NCI-H2196 (cell line): ENCODE data around the gene ABR.
A peak's percentile ranks its signal among the peaks of the same experiment; 100 is the strongest.
"Not testable (repeated sequence)": the region's sequence is repeated elsewhere in the genome, so short reads cannot be mapped to it uniquely, and the experiment has no call there.

Source experiments
- DNase-seq: peaks from one replicate; lab custom pipeline; 2025; ENCODE audit not compliant: unreplicated experiment; lab: John Stamatoyannopoulos, UW

ABR gene

GRCh38 chr17:1097972-1098744 lies 81.6 kb downstream of the ABR start:
- not testable (repeated sequence) for DNase-seq

DNA sequence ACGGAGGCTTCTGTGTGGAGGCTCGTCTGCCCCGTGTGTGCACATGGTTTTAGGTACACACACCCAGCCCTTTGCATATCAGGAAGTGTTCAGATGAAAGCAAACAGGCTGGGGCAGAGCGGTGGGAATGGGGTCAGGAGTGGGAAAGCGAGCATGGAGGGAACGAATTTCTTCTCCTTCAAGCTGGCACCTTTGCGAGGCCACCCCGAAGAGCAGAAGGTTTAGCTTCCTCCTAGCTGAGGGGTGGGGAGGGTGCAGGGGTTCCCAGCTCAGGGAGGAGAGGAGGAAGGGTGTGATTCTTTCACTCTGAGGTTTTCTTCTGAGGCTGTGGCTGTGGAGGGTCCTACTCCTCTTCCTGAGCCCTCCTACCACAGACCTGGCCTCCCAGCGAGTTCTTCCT lies 83.6 kb downstream of the ABR start:
- no peak for DNase-seq

DNA sequence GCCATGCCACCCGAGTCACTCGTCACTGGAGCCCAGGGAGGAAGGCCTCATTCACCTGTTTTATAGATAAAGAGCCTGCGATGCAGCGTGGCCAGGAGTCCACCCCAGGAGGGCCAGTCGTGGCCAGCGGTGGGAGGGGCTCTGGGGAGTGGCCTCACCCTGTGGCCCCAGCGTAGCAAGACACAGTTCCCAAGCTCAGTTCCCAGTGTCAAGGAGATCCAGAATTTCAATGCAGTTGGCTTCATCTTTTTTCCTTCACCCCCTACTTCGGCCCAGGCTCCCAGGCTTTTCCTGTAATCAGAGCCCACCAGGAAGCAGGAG lies 84.0 kb downstream of the ABR start:
- DNase-seq = no peak

GRCh38 chr17:1095090-1095852 lies 84.5 kb downstream of the ABR start:
- no peak for DNase-seq

DNA sequence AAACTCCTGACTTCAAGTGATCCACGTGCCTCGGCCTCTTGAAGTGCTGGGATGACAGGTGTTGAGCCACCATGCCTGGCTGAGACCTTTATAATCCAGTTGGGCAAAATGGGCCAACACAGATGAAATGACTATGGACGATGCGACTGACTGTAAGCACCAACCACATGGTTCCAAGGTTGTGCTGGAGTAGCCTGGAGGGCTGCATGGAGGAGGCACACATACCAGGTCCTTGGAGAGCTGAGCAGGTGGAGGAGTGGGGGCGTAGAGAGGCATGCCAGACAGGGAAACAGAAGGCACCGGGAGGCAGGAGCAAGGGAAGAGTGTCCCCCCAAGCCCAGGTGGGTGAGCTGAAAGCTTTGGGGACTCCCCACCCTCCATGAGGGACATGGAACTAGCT lies 85.2 kb downstream of the ABR start:
- DNase-seq = no peak

- DNase-seq = peak; percentile 24
Measured at GRCh38 chr17:1091900-1092299, 87.9 kb downstream of the ABR start.

DNA sequence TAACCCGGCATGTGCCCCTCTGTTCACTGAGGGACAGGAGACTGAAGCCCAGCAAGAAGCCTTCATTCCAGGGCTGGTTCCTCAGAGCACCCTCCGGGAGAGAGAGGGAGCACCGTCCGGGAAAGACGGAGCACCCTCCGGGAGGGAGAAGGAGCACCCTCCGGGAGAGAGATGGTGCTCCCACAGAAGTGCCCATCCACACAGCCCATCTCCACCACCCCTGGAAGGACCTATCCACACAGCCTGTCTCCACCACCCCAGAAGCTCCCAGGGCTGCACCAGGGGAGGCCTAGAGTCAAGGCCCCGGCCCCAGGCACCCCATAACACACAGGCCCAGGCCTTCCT lies 88.6 kb downstream of the ABR start:
- DNase-seq = no peak

- peak; percentile 36 for DNase-seq
Measured at GRCh38 chr17:1090465-1091189, 89.2 kb downstream of the ABR start.

DNA sequence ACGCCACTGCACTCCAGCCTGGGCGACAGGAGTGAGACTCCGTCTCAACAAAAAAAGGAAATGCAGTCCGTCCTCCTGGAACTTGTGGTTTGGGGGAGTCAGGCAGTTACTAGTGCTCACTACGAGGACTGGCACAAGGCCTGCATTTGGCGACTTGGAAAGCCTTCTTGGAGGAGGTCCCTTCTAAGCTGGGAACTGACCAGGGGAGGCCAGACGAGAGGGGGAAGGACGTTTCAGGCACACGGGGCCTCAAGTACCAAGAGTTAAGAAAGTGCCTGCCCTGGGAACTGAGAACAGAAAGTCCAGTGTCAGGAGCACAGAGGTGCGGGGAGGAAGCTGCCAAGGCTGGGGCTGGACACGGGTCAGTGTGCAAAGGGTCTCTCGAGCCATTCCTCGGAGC lies 89.9 kb downstream of the ABR start:
- DNase-seq = no peak

DNA sequence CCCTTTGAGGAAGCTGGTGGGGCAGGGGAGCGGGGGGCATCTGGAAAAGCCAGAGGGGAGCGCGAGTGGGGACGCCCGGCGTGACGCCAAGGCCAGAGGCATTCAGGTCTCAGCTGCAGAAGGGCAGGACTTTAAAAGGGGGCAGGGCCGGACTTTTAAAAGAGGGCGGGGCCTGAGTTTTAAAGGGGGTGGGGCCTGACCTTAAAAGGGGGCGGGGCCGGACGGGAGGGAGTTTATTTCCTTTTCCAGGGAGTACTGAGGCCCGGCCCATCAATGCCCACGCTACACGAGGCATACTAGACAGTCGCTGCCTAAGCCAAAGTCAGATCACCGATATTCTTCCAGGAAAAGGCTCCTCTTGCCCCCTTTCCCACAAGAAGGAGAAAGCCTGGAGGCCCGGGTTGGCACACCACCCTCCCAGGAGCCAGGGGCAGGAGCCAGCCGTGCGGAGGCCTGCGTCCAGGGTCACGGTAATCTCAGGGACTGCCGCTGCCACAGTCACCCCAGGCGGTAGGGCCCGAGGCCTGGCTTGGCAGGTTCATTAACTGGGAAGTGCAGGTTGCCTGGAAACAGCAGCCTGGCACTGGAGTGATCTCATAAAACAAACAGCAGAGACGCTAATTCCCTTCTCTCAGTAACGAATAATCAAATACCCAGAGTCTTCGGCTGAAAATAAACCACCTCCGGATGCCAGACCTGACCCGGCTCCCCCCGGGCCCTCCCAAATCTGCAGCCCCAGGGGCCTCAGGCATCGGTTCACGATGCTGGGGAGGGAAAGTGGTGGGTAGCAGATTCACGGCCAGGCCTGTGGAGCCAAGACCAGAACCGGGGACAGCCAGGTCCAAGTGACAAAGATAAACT lies 92.2 kb downstream of the ABR start:
- peak; percentile 75 for DNase-seq

GRCh38 chr17:1083451-1084187 lies 96.2 kb downstream of the ABR start:
- no peak for DNase-seq

DNA sequence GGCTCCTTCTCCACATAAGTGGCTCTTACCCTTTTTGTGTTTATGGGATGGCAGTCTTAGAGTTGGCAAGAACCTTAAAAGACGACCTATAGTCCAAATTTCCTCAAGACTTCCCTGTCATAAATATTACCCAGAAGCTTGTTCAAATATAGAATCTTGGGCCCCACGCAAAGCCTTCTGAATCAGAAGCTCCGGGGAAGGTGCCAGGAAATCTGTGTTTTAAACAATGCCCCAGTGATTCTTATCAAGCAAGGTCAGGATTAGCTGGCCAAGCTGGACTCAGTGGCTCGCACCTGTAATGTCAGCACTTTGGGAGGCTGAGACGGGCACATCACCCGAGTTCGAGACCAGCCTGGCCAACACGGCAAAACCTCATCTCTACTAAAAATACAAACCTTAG lies 97.2 kb downstream of the ABR start:
- DNase-seq = no peak

GRCh38 chr17:1078831-1079561 lies 100.8 kb downstream of the ABR start:
- DNase-seq = no peak

DNA sequence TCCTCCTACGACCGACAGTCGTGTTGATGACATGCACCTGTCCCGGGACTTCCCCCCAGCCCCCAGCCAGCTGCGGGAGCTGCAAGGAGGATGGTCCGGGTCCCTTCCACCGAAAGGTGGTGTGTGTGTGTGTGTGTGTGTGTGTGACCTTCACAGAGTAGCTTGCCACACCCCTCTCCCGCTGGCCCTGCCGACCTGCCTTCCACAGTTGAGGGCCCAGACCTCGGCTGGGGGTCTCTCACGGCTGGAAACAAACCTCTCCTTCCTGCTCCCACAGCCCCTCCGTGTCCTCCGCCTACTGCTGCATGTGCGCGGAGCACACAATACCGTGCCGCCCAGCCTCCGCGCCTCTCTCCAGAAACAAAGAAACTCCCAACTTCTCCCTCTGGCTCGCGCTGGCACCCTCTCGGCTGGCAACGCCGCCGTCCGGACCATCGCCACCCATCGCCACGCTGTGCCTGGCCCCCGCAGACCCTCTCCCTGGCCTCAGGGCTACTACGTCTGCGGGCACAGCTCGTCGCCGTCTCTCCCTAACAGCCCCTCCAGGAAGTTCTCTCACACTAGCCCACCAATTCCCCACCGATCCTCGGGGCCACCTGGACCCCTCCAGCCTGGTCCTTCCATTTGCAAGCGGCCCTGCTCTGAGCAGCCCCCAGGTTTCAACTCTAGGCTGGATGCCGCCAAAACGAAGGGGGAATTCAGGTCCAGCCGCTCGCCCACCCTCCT lies 101.6 kb downstream of the ABR start:
- no peak for DNase-seq

- DNase-seq = no peak
Measured at GRCh38 chr17:1077581-1077985, 102.2 kb downstream of the ABR start.

- no peak for DNase-seq
Measured at GRCh38 chr17:1076982-1077302, 102.8 kb downstream of the ABR start.

GRCh38 chr17:1076299-1076981 lies 103.3 kb downstream of the ABR start:
- DNase-seq = no peak

DNA sequence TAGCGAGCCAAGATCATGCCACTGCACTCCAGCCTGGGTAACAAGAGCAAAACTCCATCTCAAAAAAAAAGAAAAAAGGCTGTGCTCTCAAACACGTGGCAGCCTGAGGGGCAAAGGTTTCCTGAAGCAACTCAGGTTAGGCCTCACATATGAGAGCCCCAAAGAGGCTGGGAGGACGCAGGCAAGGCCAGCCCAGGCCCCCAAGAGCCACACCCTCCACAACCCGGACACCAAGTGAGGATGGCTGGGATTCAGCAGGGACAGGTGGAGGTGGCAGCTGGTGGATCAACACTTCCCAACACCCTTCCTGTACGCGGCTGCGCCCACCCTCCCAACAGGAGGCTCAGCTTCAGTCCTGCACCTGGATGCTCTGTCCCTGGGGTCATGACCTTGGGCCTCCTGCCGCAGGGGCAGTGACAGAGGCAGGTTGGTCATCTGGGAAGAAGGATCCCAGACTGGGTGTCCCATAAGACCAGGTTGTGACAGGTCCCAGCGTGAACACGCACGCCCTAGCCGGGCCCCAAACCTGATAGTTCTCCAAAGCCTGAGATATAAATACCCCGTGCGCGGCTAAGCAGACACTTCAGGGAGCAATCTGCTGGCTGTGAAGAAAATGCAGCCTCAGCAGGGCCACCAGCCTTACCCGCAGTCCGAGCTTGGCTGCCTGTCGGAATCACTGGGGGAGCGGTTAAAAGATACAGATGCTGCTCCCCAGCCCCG lies 104.7 kb downstream of the ABR start:
- DNase-seq = no peak
